Gastroesophageal sphincter (tissue), 4 donors: ENCODE measurements around the gene KCNT1. TPM values are rescaled to one million over a fixed set of nuclear protein-coding genes. Genes with fewer than 3 reads are reported as not detected.

Source experiments
- ATAC-seq: fragments of 150-250 bp; one replicate; pipeline ENCODE4 v1.9.1; 2016; ENCODE audit warnings: mild to moderate bottlenecking, moderate library complexity
- H3K27ac ChIP-seq, 4 donors: fragments of 200-600 bp; sonication (generic) in 3 of 4; 1 replicate in 3 of 4; 2 replicates in 1 of 4; pipeline ENCODE4 v1.5.1; 2016 to 2019
- H3K27me3 ChIP-seq: fragments of 200-600 bp; sonication (generic); one replicate; pipeline ENCODE4 v1.5.1; 2019
- H3K36me3 ChIP-seq, 2 donors: fragments of 200-600 bp; sonication (generic); one replicate each; pipeline ENCODE4 v1.5.1; 2019; ENCODE audit warnings: control low read depth in 1 of 2
- H3K4me1 ChIP-seq, 3 donors: fragments of 200-600 bp; sonication (generic); 1 replicate in 2 of 3; 2 replicates in 1 of 3; pipeline ENCODE4 v1.5.1; 2016 to 2019; ENCODE audit warnings: control low read depth in 2 of 3
- H3K4me3 ChIP-seq, 2 donors: fragments of 200-600 bp; sonication (generic); one replicate each; pipeline ENCODE4 v1.5.1; 2019; ENCODE audit warnings: mild to moderate bottlenecking in 1 of 2, moderate library complexity in 1 of 2
- H3K9me3 ChIP-seq, 3 donors: fragments of 200-600 bp; sonication (generic); one replicate each; pipeline ENCODE4 v1.5.1; 2017 to 2019; ENCODE audit warnings: control low read depth in 2 of 3
- CTCF ChIP-seq, 4 experiments: fragments of 200-600 bp in 2 of 4; fragments of 450-650 bp in 2 of 4; sonication (generic) in 1 of 4; IDR thresholded peaks; one replicate each; pipeline ENCODE4 v1.5.1; 2017 to 2019; ENCODE audit warnings: antibody characterized with exemption in 4 of 4, mild to moderate bottlenecking in 2 of 4, moderate library complexity in 2 of 4
- EP300 ChIP-seq: sonication (generic); formaldehyde crosslinking; IDR thresholded peaks from one replicate; pipeline ENCODE4 v1.6.1; 2017; ENCODE audit warnings: antibody characterized with exemption, mild to moderate bottlenecking
- POLR2A ChIP-seq, 2 donors: fragments of 450-650 bp; IDR thresholded peaks; one replicate each; pipeline ENCODE4 v1.6.1; 2017; ENCODE audit warnings: antibody characterized with exemption in 2 of 2, mild to moderate bottlenecking in 2 of 2, moderate library complexity in 1 of 2
- POLR2AphosphoS5 ChIP-seq: sonication (generic); formaldehyde crosslinking; IDR thresholded peaks from one replicate; pipeline ENCODE4 v1.6.1; 2017; ENCODE audit warnings: antibody characterized with exemption
- WGBS, 2 donors: methylation state at CpG; one replicate each; pipeline ENCODE4 v1.1.5; 2018; ENCODE audit warnings: low coverage in 1 of 2; 5-methylcytosine and 5-hydroxymethylcytosine counted together
- total RNA-seq, 4 donors: library from RNA; depleted of rRNA; stranded (reverse); fragments of >200 nt; gene quantifications; one replicate each; pipeline ENCODE4 v1.1.0, GENCODE V29; 2016

Gene KCNT1
- total RNA-seq, 4 donors from 2014 or later: 0.19 TPM; not detected in 3

GRCh38 chr9:135661816-135662560 is 40.0 kb upstream of the KCNT1 start:
- Histone ChIP-seq H3K36me3 (no peaks in the 10 kb centered on the region), H3K9me3 (no peaks in the 10 kb centered on the region), H3K27ac (no peak overlapping the region), H3K4me1 (no peaks in the 10 kb centered on the region), H3K4me3 (no peak overlapping the region), H3K27me3 (peaks cover 52% of the 10 kb centered on the region)
- no peak for TF ChIP-seq EP300
- no peak for TF ChIP-seq POLR2A (IDR thresholded peaks at IDR 0.05)
- no peak for TF ChIP-seq POLR2AphosphoS5
- TF ChIP-seq CTCF (IDR thresholded peaks at IDR 0.05): no peak
- no peak for ATAC-seq
- 46 to 56% methylated on average over 16 to 18 of the region's 19 CpGs for WGBS, 2 donors

GRCh38 chr9:135662758-135663450 is 39.1 kb upstream of the KCNT1 start, which contains the start of gene LCN9:
Gene LCN9, plus strand, starts transcription at chr9:135663309. Its CDS starts 13 bp downstream, at chr9:135663322.
- H3K9me3 ChIP-seq: no peaks in the 10 kb centered on the region
- no peak within 1 kb of the TSS for H3K4me3 ChIP-seq
- TF ChIP-seq CTCF (IDR thresholded peaks at IDR 0.05) (no peak), POLR2AphosphoS5 (no peak), POLR2A (IDR thresholded peaks at IDR 0.05) (no peak), EP300 (no peak)
- peaks cover 60% of the 10 kb centered on the region for H3K27me3 ChIP-seq
- no peak for ATAC-seq
- no peaks in the 10 kb centered on the region for H3K36me3 ChIP-seq
- H3K4me1 ChIP-seq: no peaks in the 10 kb centered on the region
- no peak within 1 kb of the TSS for H3K27ac ChIP-seq
- 63% methylated on average over 4 of the region's 25 CpGs; no CpG with 5 or more reads in 1 of the 2 donors for WGBS, 2 donors

GRCh38 chr9:135663451-135663770 is 38.6 kb upstream of the KCNT1 start:
- no peak overlapping the region for H3K27ac ChIP-seq
- no peak for TF ChIP-seq POLR2AphosphoS5
- TF ChIP-seq POLR2A (IDR thresholded peaks at IDR 0.05): no peak
- no peak for TF ChIP-seq EP300
- no peak for TF ChIP-seq CTCF (IDR thresholded peaks at IDR 0.05)
- WGBS, 2 donors: 60% methylated on average over 1 of the region's 3 CpGs; no CpG with 5 or more reads in 1 of the 2 donors
- ATAC-seq: no peak
- no peaks in the 10 kb centered on the region for H3K9me3 ChIP-seq
- H3K4me3 ChIP-seq: no peak overlapping the region
- no peaks in the 10 kb centered on the region for H3K36me3 ChIP-seq
- no peaks in the 10 kb centered on the region for H3K4me1 ChIP-seq
- H3K27me3 ChIP-seq: peaks cover 60% of the 10 kb centered on the region

- TF ChIP-seq CTCF (IDR thresholded peaks at IDR 0.05): no peak
- TF ChIP-seq POLR2AphosphoS5: no peak
- no peak for TF ChIP-seq POLR2A (IDR thresholded peaks at IDR 0.05)
- no peak for TF ChIP-seq EP300
- Histone ChIP-seq H3K27ac (no peak overlapping the region), H3K4me1 (no peaks in the 10 kb centered on the region), H3K27me3 (peaks cover 60% of the 10 kb centered on the region), H3K36me3 (no peaks in the 10 kb centered on the region), H3K4me3 (no peak overlapping the region), H3K9me3 (no peaks in the 10 kb centered on the region)
- WGBS, 2 donors: 93 to 96% methylated on average over 8 to 12 of the region's 12 CpGs
- ATAC-seq: no peak
Measured at GRCh38 chr9:135663857-135664256, 38.1 kb upstream of the KCNT1 start.

- H3K4me1 ChIP-seq: no peaks in the 10 kb centered on the region
- WGBS, 2 donors: 89 to 100% methylated on average over 1 to 7 of the region's 10 CpGs
- H3K36me3 ChIP-seq: no peaks in the 10 kb centered on the region
- peaks cover 62% of the 10 kb centered on the region for H3K27me3 ChIP-seq
- TF ChIP-seq EP300 (no peak), CTCF (IDR thresholded peaks at IDR 0.05) (no peak), POLR2AphosphoS5 (no peak), POLR2A (IDR thresholded peaks at IDR 0.05) (no peak)
- no peak for ATAC-seq
- no peak overlapping the region for H3K4me3 ChIP-seq
- H3K27ac ChIP-seq: no peak overlapping the region
- H3K9me3 ChIP-seq: no peaks in the 10 kb centered on the region
Measured at GRCh38 chr9:135664266-135664665, 37.7 kb upstream of the KCNT1 start.
